ENCODE measurements around the gene CD99. TPM values are rescaled to one million over a fixed set of nuclear protein-coding genes. Genes with fewer than 3 reads are reported as not detected.

CD99 gene
- total and polyA plus RNA-seq, 2 donors (not counting 3 experiments of a cell fraction or from before 2014, with no cell fraction given), result 364 to 654 TPM

GRCh38 chrX:2654436-2655340 lies 36.4 kb upstream of the CD99 start:
- FAIRE-seq, result no peak

More at GRCh38 chrX:2654436-2655340, 36.4 kb upstream of the CD99 start:
- H3K27ac ChIP-seq (ENCODE audit: insufficient read depth, low read depth, low read length), result no peak overlapping the region
- H3K9me1 ChIP-seq (replicated peaks; ENCODE audit: control insufficient read depth, extremely low read depth, insufficient read depth, low read length), result no peaks in the 10 kb centered on the region
- H3K4me2 ChIP-seq (ENCODE audit: insufficient read depth, low read length), result no peak overlapping the region
- CTCF ChIA-PET, result no interaction called here
- POLR2A ChIA-PET, result no interaction called here
- intact Hi-C loops (cut with micrococcal nuclease), result no loop called here
- TF ChIP-seq POLR2AphosphoS5 (IDR thresholded peaks at IDR 0.05; ENCODE audit: insufficient read depth, low read depth, low read length) (no peak), EZH2 (IDR thresholded peaks at IDR 0.05; ENCODE audit: borderline replicate concordance, low read depth, low read length, severe bottlenecking) (no peak), CTCF (IDR thresholded peaks at IDR 0.05; ENCODE audit: extremely low read depth in 1 of 2, insufficient read depth in 1 of 2, low read depth in 1 of 2, low read length in 2 of 2) (no peak), MYC (IDR thresholded peaks at IDR 0.05; ENCODE audit: low read depth, low read length) (no peak), FOS (IDR thresholded peaks at IDR 0.05; ENCODE audit: borderline replicate concordance, insufficient read depth, low read length) (no peak), JUN (IDR thresholded peaks at IDR 0.05; ENCODE audit: borderline replicate concordance, insufficient read depth, insufficient read length, low read depth) (no peak), GATA2 (IDR thresholded peaks at IDR 0.05; ENCODE audit: insufficient read depth, insufficient read length, low read depth, low read length) (no peak)
- no peak for DNase-seq (ENCODE audit: low read depth, low spot score)
- H3K9ac ChIP-seq (replicated peaks; ENCODE audit: extremely low read depth, insufficient read depth, low read length), result no peak overlapping the region
- no peaks in the 10 kb centered on the region for H3K36me3 ChIP-seq (ENCODE audit: control insufficient read depth in 2 of 2, extremely low read depth in 1 of 2, insufficient read depth in 2 of 2, low read length in 2 of 2)
- no peaks in the 10 kb centered on the region for H3K9me3 ChIP-seq (replicated peaks; ENCODE audit: control insufficient read depth, insufficient read depth, low read length)
- H2AFZ ChIP-seq (ENCODE audit: low read depth, low read length), result no peak overlapping the region
- dilution Hi-C loops (cut with MboI; ENCODE audit: extremely low pct_ligation_motif_present, low sequenced_read_pairs), result no loop called here
- no peaks in the 10 kb centered on the region for H3K27me3 ChIP-seq (ENCODE audit: control insufficient read depth in 2 of 2, insufficient read depth in 2 of 2, low read length in 2 of 2)
- peaks cover 10% of the 10 kb centered on the region for H3K4me1 ChIP-seq (ENCODE audit: control insufficient read depth, extremely low read depth, insufficient read depth, low read length)
- H4K20me1 ChIP-seq (replicated peaks; ENCODE audit: control insufficient read depth, extremely low read depth, insufficient read depth, low read length), result no peaks in the 10 kb centered on the region
- H3K79me2 ChIP-seq (ENCODE audit: control insufficient read depth, insufficient read depth, low read length), result no peaks in the 10 kb centered on the region
- BruUV-seq (replicated peaks), result no TSS peak
- no peak overlapping the region for H3K4me3 ChIP-seq (replicated peaks in 1 of 3; ENCODE audit: insufficient read depth in 1 of 3, low read depth in 1 of 3, low read length in 3 of 3)

Measured in endothelial cell of umbilical vein (primary cell).